GM19025 (cell line): ENCODE measurements around the gene FBLN7.

Experiments used
- ATAC-seq: cut with Tn5 transposase; IDR thresholded peaks from one replicate; pipeline ENCODE4 v1.9.1; 2021; ENCODE audit warnings: mild to moderate bottlenecking, low read depth, moderate library complexity; ENCODE audit not compliant: unreplicated experiment

Gene FBLN7

GRCh38 chr2:112217854-112218253, 79.7 kb downstream of the FBLN7 start:
- ATAC-seq = no peak

DNA sequence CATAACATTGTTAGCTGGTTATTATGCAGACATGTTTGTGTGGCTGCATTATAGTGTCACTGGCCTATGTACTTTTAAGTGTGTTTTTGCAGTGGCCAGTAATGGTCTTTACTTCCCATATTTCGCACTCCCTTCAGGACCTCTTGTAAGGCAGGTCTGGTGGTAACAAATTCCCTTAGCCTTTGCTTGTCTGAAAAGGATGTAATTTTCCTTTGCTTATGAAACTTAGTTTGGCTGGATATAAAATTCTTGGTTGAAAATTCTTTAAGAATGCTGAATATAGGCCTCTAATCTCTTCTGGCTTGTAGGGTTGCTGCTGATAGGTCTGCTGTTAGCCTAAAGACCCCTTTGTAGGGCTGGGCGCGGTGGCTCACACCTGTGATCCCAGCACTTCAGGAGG, 82.0 kb downstream of the FBLN7 start:
- no peak for ATAC-seq

GRCh38 chr2:112220831-112221230, 82.6 kb downstream of the FBLN7 start:
- no peak for ATAC-seq

GRCh38 chr2:112229348-112229747, 91.2 kb downstream of the FBLN7 start:
- ATAC-seq = no peak

- no peak for ATAC-seq
Observed at GRCh38 chr2:112230371-112230770, 92.2 kb downstream of the FBLN7 start.
